DMS153 treated with DMSO at 0.1 percent for 48 hours (cell line): ENCODE results near the gene CCDC9.

Source experiments
- DNase-seq: peaks from one replicate; lab custom pipeline; 2025; ENCODE audit not compliant: unreplicated experiment; lab: John Stamatoyannopoulos, UW

The CCDC9 gene

GRCh38 chr19:47255879-47256692, at the start of gene CCDC9:
CCDC9 (plus strand) TSS chr19:47256525; CDS start chr19:47258401, 1,876 bp downstream.
- DNase-seq = peak; percentile 90

- no peak for DNase-seq
Measured at GRCh38 chr19:47209319-47210179, 46.8 kb upstream of the CCDC9 start.

DNA sequence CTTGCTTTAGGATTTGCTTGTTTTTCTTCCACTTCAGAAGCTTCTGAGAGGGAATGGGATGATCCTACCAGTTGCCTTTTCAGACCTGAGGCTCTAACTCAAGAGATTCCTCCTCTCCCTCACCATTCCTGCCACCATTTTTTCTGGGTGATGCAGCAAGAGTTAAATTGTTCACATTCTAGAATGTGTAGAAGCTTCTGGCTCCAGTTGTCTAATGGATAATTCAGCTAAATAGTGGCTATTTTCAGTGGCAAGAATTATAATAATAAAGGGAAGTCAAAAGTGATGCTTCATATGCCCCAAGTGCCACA, 46.2 kb upstream of the CCDC9 start:
- DNase-seq = no peak

DNA sequence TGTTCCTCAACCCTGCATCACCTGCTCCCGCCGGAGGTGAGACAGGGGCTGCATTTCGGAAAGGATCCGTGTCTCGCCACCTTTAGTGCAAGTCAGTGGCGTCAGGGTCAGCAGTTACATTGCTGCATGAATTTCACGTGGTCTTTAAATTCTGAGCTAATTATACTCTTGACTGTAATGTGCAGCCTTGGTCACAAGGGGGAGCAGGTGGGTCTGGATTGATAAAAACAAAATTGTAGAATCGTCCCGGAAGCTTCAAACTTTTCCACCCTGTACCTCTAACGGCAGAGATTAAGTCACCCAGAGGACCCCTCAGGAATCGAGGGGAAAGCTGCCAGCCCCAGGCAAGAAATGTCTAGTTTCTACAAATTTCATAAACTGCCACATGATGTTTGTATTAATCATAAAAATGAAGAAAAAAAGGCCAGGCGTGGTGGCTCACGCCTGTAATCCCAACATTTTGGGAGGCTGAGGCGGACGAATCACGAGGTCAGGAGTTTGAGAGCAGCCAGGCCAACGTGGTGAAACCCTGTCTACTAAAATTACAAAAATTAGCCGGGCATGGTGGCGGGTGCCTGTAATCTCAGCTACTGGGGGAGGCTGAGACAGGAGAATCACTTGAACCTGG, 45.5 kb upstream of the CCDC9 start:
- DNase-seq = peak; percentile 33

GRCh38 chr19:47215581-47215980, 40.7 kb upstream of the CCDC9 start:
- no peak for DNase-seq

DNA sequence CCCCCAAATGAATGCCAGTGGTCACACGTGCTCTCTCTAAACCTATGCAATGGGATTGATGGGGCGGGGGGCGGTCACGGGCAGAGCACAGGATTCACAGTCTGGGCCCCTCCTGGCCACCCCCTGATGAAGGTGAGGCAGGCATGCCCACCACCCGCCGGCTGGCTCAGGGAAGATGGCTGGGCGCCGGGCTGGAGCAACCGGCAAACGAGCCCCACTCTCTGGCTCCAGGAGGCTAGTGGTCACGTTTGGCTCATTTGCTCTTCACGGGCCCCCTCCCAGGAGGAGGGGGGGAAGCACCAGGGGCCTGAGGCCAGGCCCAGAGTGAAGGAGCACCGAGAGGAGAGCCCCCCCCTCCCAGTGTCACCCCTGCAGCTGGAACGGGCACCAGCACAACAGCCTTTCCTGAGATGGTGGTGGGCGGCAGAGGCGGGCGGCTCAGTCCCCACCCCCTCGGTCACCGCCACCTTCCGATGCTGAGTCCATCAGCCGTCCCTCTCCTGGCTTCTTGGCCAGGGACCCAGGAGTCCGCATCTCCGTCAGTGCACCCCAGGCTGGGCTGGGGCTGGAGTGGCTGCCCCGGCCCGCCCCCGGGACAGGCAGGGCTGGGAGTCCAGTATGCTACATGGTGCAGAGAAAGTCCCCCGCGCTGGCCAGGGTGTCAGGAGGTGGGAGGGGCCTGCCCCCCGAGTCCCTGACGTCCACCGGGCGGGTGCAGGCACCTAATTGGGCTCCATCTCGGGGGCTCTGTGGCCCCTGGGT, 35.1 kb upstream of the CCDC9 start:
- DNase-seq = no peak

DNA sequence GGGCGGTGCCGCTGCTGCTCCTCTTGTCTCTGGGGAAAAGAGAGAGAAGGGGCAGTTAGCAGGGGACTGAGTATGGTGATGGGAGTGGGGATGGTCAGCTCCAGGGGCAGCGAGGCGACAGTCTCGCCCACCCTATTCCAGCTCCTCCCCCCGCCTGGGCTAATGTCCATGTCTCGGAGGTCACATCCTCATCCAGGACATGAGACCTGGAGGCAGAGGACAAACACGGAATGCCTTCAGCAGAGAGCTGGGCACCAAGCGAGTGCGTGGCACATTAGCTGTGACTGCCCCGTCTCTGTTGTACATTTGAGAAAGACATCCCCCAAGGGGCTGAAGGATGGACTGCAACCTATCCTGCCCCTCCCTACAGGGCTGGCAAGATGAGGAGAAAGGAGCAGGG, 34.4 kb upstream of the CCDC9 start:
- DNase-seq = no peak

DNA sequence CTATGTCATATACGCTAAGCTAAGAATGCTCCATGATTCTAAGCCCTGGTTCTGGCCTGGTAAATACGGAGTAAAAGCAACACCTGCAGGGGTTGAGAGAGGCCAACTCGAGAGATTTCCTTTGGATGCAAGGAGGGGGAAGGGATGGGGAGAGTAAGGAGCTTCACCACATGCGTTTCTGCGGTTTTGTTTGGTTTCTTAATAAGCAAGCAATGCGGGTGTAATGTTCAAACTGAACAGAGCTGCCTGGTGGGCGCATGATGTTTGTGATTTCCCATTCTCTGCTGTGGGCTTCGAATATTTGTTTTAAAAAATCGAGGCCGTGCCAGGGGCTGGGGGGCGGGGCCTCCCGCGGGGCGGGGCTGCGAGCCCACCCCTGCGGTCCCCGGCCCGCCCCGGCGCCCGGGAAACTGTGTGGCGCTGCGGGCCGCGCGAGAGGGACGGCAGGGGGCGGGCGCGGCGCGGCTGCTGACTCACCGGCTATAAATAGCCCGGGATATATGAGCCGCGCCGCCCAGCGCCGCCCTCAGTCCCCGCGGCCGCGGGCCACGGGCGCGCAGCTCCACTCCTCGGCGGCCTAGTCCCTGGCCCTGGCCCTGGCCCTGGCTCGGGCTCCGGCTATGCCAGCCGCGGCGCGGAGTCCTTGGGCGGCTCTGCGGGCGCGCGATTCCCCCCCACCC, 30.4 kb upstream of the CCDC9 start:
- DNase-seq = peak; percentile 71

DNA sequence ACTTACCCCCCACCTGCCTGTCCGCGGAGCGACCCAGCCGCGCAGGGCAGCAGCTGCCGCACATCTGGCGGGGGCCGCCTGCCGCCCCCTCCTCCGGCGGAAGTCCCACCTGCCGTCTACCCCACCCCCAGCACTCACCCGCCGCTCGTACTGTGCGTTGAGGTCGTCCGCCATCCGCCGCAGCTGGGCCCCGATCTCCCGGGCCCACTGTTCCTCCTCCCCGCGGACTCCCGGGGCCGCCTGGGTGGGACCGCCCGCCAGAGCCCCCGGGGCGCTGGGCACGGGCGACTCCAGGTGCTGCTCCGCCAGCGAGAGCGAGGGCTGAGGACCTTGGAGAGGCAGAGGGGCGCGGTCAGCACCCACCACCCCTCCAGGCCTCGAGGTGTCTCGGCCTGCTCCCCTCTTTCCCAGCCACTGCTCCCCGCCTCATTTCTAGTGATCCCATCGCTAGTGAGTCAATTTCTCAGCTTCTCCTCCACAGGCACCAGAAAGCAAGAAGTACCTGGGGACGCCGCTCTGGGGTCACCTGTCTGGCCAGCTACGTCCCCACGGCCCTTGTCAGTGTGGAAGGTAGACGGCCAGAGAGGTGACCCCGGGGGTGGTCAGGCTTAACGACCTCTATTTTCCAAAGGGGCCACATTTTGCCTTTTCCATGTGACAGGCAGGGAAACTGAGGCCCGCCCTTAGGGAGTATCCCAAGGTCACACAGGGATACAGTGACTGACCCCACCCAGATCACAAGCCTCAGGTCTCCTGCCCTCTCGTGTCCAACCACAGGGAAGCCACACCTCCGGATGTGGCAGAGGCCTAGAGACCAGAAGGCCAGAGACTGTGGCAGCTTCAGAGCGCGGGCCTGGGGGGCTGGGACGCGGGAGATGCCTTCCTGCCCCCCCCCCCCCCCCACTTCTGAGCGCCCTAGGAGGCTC, 29.6 kb upstream of the CCDC9 start:
- peak; percentile 29 for DNase-seq

- peak; percentile 23 for DNase-seq
Measured at GRCh38 chr19:47227352-47228167, 28.8 kb upstream of the CCDC9 start.

DNA sequence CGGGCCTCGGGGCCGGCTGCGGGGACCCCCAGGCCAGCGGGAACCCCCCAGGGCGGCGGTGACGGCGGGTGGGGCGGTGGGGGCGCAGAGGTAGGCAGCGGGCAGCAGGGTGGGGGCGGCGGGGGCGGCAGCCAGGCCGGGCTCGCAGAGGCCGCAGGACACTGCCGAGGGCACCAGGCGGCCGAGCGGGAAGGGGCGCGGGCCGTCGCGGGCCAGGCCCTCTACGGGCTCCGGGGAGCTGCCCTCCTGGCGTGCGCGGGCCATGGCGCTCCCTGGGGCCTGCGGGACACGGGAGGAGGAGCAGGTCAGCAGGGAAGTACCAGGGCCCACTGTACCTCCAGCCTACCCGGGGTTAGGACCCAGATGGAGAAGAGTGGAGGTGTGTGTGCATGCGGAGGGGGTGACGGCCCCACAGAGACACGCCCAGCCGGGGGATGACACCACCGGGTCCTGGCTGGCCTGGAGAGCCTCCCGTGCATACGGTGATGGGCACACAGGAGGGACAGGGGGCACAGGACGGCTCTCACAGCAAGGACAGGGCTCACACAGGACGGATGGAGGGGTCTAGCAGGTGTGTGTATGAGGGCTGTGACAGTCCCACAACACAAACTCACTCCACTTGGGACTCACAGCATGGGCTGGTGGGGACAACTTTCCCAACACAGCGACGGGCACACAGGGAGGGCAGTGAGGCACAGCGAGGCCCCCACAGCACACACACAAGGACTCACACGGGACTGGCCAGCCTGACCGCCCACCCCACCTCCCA, 28.0 kb upstream of the CCDC9 start:
- no peak for DNase-seq

DNA sequence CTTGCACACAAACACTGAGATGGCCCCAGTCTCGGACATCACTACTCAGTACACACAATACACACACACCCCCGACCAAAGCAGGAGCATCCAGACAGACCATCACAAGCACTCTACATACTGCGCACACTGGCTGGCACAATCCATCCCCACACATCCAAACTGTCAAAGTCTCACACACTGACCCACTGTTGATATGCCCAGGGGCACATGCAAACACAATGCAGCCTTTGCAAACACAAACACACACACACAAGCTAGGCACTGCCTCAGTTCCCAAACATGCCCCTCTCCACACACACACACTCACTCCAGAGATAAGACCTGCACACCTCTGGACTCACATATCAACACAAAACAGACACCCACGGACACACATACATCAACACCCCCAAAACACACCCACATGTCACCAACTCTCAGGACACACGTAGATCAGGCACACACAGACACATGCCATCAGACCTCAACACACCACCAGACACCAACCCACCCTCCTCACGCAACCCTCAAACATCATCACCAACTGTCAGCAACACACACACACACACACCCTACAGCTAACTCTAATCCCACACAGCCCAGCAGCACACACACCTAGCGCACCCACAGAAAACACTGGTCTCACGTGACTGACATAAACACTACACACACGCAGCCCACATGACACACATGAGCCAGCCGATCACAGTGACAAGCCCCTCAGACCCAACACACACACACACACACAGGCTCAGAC, 27.2 kb upstream of the CCDC9 start:
- no peak for DNase-seq

DNA sequence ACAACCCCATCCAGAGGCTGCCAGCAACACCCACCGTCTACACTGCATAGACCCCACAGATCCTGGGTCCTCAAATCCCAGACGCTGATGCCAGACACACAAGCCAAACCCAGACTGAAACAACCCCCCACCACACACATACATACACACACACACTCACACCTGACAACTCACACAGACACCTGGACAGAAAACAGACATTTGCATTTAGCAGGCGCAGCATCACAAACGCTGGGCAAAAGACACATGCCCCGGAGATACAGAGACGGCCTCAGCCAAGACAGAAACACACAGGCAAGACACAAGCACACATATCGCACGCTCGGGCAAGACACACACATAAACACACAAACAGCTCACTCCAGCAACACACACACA, 26.7 kb upstream of the CCDC9 start:
- no peak for DNase-seq

- no peak for DNase-seq
Measured at GRCh38 chr19:47230054-47230920, 26.0 kb upstream of the CCDC9 start.

DNA sequence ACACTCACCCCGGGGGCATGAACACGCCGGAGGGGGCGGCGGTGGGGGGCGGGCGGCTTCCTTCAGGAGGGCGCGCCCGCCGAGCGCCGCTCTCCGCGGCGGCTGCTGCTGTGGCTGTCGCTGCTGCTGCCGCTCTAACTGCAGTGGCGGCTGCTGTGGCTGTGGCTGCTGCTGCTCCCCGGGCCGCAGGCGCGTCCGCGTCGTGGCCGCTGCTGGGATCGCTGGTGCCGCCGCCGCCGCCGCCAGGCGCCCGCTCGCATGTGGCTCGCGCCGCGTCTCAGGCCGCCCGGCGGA, 25.5 kb upstream of the CCDC9 start, which contains the start of gene BBC3:
Gene BBC3, minus strand, starts transcription at position 279 of the 294 bp plus-strand sequence. CDS start 2,768 bp downstream, outside the sequence.
- DNase-seq = no peak
